Endothelial cell of umbilical vein (primary cell): ENCODE results near the gene ZNF44. TPM values are rescaled to one million over a fixed set of nuclear protein-coding genes. Genes with fewer than 3 reads are reported as not detected.

Experiments
- BruUV-seq: library from RNA; stranded (reverse); fragments of 400-500 nt; replicated peaks from 2 replicates; lab custom pipeline; 2021; lab: Mats Ljungman, UMichigan
- CTCF ChIA-PET: fragments of 300-600, 350-600 bp; sonication (Branson Sonifier 250); formaldehyde crosslinking; loops from one replicate; lab custom pipeline; 2021; ENCODE audit warnings: antibody characterized with exemption, inconsistent platforms; lab: Charles Lee
- POLR2A ChIA-PET: fragments of 300-600, 350-600 bp; sonication (Branson Sonifier 250); formaldehyde crosslinking; loops from one replicate; lab custom pipeline; 2021; ENCODE audit warnings: antibody characterized with exemption, inconsistent platforms; lab: Charles Lee
- DNase-seq: peaks from one replicate; pipeline ENCODE4 v3.0.0-alpha.2; 2011; ENCODE audit warnings: low read depth, low spot score
- FAIRE-seq: peaks from 2 replicates; lab custom pipeline; 2011; peaks lifted over from hg19 to GRCh38; lab: Jason Lieb, UNC
- H2AFZ ChIP-seq: 2 replicates; pipeline ENCODE4 v1.6.0; 2012; ENCODE audit warnings: low read depth, low read length, control low read depth, inconsistent platforms
- H3K27ac ChIP-seq: 2 replicates; pipeline ENCODE4 v1.5.1; 2011; ENCODE audit warnings: low read depth, mild to moderate bottlenecking, control low read depth, low read length, moderate library complexity; ENCODE audit not compliant: insufficient read depth
- H3K27me3 ChIP-seq, 2 experiments: 2 replicates each; pipeline versions ENCODE4 v1.6.0 to v1.6.1; 2011; ENCODE audit warnings: low read length in 2 of 2, mixed read lengths in 1 of 2; ENCODE audit not compliant: control insufficient read depth in 2 of 2, insufficient read depth in 2 of 2
- H3K36me3 ChIP-seq, 2 experiments: 2 replicates in 1 of 2; 3 replicates in 1 of 2; pipeline ENCODE4 v1.5.1; 2011; ENCODE audit warnings: low read length in 2 of 2, mild to moderate bottlenecking in 1 of 2, moderate library complexity in 1 of 2; ENCODE audit not compliant: control insufficient read depth in 2 of 2, insufficient read depth in 2 of 2; ENCODE audit errors: extremely low read depth in 1 of 2
- H3K4me1 ChIP-seq: 3 replicates; pipeline ENCODE4 v1.5.1; 2011; ENCODE audit warnings: mild to moderate bottlenecking, low read length; ENCODE audit not compliant: control insufficient read depth, insufficient read depth; ENCODE audit errors: extremely low read depth
- H3K4me2 ChIP-seq: 2 replicates; pipeline ENCODE4 v1.6.1; 2011; ENCODE audit warnings: low read length, control low read depth, mixed read lengths; ENCODE audit not compliant: insufficient read depth
- H3K4me3 ChIP-seq, 3 experiments: fragments of 200-600 bp in 1 of 3; sonication (generic), shearing (Covaris generic) in 1 of 3; replicated peaks in 1 of 3; 2 replicates each; pipeline ENCODE4 v1.5.1; 2011 to 2016; ENCODE audit warnings: control low read depth in 3 of 3, low read length in 3 of 3, mild to moderate bottlenecking in 2 of 3, inconsistent platforms in 1 of 3, low read depth in 1 of 3, moderate library complexity in 1 of 3; ENCODE audit not compliant: insufficient read depth in 1 of 3
- H3K79me2 ChIP-seq: 2 replicates; pipeline ENCODE4 v1.6.0; 2012; ENCODE audit warnings: low read length, inconsistent platforms; ENCODE audit not compliant: control insufficient read depth, insufficient read depth
- H3K9ac ChIP-seq: replicated peaks from 2 replicates; pipeline ENCODE3; 2011; ENCODE audit warnings: low read length, control low read depth; ENCODE audit not compliant: insufficient read depth; ENCODE audit errors: extremely low read depth
- H3K9me1 ChIP-seq: replicated peaks from 3 replicates; pipeline ENCODE4 v1.6.0; 2011; ENCODE audit warnings: mild to moderate bottlenecking, low read length; ENCODE audit not compliant: control insufficient read depth, insufficient read depth; ENCODE audit errors: extremely low read depth
- H3K9me3 ChIP-seq: replicated peaks from 2 replicates; pipeline ENCODE4 v1.5.1; 2012; ENCODE audit warnings: low read length, inconsistent platforms; ENCODE audit not compliant: control insufficient read depth, insufficient read depth
- H4K20me1 ChIP-seq: replicated peaks from 2 replicates; pipeline ENCODE3; 2011; ENCODE audit warnings: mild to moderate bottlenecking, low read length; ENCODE audit not compliant: control insufficient read depth, insufficient read depth; ENCODE audit errors: extremely low read depth
- CTCF ChIP-seq, 2 donors: IDR thresholded peaks; 1 replicate in 1 of 2; 2 replicates in 1 of 2; pipeline ENCODE4 v1.5.1; 2011; ENCODE audit warnings: low read length in 2 of 2, mild to moderate bottlenecking in 2 of 2, moderate library complexity in 2 of 2, control low read depth in 1 of 2, inconsistent platforms in 1 of 2, low read depth in 1 of 2; ENCODE audit not compliant: insufficient read depth in 1 of 2; ENCODE audit errors: extremely low read depth in 1 of 2
- EZH2 ChIP-seq: IDR thresholded peaks from 2 replicates; pipeline ENCODE4 v1.6.1; 2012; ENCODE audit warnings: borderline replicate concordance, low read depth, mild to moderate bottlenecking, moderate library complexity, low read length, inconsistent platforms; ENCODE audit not compliant: severe bottlenecking
- GATA2 ChIP-seq: IDR thresholded peaks from 2 replicates; pipeline ENCODE4 v1.7.0; 2011; ENCODE audit warnings: low read depth, mild to moderate bottlenecking, moderate library complexity, mixed read lengths, low read length; ENCODE audit not compliant: insufficient read length, insufficient read depth
- MYC ChIP-seq: IDR thresholded peaks from one replicate; pipeline ENCODE4 v1.6.1; 2011; ENCODE audit warnings: mild to moderate bottlenecking, low read depth, low read length
- POLR2A ChIP-seq: IDR thresholded peaks from 2 replicates; pipeline ENCODE4 v1.6.1; 2012; ENCODE audit warnings: low read depth, mild to moderate bottlenecking, control low read depth, low read length
- POLR2AphosphoS5 ChIP-seq: IDR thresholded peaks from 2 replicates; pipeline ENCODE4 v1.6.1; 2012; ENCODE audit warnings: low read depth, mild to moderate bottlenecking, control low read depth, low read length, moderate library complexity; ENCODE audit not compliant: insufficient read depth
- dilution Hi-C: fragments of 300-500 bp; cut with MboI; formaldehyde crosslinking; loops from one replicate; pipeline ENCODE4 v1.15.0; 2019; ENCODE audit warnings: low sequenced_read_pairs; ENCODE audit not compliant: extremely low pct_ligation_motif_present
- intact Hi-C: fragments of 100-400 bp; cut with micrococcal nuclease; formaldehyde crosslinking; loops from one replicate; pipeline ENCODE4 v1.10.0; 2022
- polyA plus RNA-seq, 4 experiments: library from polyadenylated mRNA; depleted of rRNA in 3 of 4; stranded (reverse) in 3 of 4; unstranded in 1 of 4; fragments of >200 nt; gene quantifications; 2 replicates each; pipeline versions ENCODE4 v1.2.1 to v1.2.3, GENCODE V29; 2011 to 2012; ENCODE audit warnings: missing spikeins in 1 of 4
- total RNA-seq: library from RNA; stranded (reverse); gene quantifications from 2 replicates; pipeline ENCODE4 v1.2.3, GENCODE V29; 2021

The ZNF44 gene
- total and polyA plus RNA-seq, 2 donors (not counting 3 experiments of a cell fraction or from before 2014, with no cell fraction given) = 2.1 to 7.4 TPM

- ChIA-PET CTCF (no interaction called here), POLR2A (no interaction called here)
- Histone ChIP-seq H3K27me3 (no peaks in the 10 kb centered on the region), H3K9me3 (peaks cover 32% of the 10 kb centered on the region), H3K27ac (no peak overlapping the region), H3K4me1 (no peaks in the 10 kb centered on the region), H3K9ac (no peak overlapping the region), H2AFZ (no peak overlapping the region), H3K36me3 (peaks cover 6 to 10% of the 10 kb centered on the region in 2 experiments), H3K4me3 (no peak overlapping the region), H3K79me2 (no peaks in the 10 kb centered on the region), H4K20me1 (no peaks in the 10 kb centered on the region), H3K9me1 (no peaks in the 10 kb centered on the region), H3K4me2 (no peak overlapping the region)
- dilution Hi-C loops = no loop called here
- intact Hi-C loops = no loop called here
- TF ChIP-seq MYC = no peak
- no peak for TF ChIP-seq POLR2A
- TF ChIP-seq POLR2AphosphoS5 = no peak
- TF ChIP-seq GATA2 = no peak
- no peak for TF ChIP-seq CTCF (IDR thresholded peaks at IDR 0.05; ENCODE audit: extremely low read depth in 1 of 2, insufficient read depth in 1 of 2, low read depth in 1 of 2, low read length in 2 of 2)
- no peak for TF ChIP-seq EZH2
- DNase-seq (no peak), FAIRE-seq (no peak)
- no TSS peak for BruUV-seq
Observed at GRCh38 chr19:12272980-12273901, 21.4 kb downstream of the ZNF44 start.
